Central memory CD4-positive, alpha-beta T cell (primary cell): ENCODE data around the gene GUCY1A2.

ENCODE experiments used
- DNase-seq: peaks from one replicate; pipeline ENCODE4 v3.0.0; 2022

Gene GUCY1A2

DNA sequence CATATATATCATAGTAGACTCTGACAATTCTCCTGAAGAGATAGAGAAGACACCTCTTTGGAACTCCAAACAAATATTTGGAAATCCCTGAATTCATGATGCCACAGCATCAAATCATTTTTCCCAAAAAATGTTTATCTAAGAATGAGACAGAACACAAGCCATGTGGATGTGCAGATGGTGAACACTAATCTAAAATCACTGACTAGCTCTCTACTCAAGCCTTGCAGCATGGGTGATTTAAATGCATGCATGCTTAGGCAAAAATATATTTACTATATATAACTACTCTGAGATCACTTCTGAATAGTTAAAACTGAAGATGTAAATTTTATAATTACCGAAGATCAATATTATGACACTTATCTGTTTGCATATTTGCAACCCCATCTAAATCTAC is 289.9 kb downstream of the GUCY1A2 start:
- DNase-seq: no peak

GRCh38 chr11:106727256-106727655 is 291.0 kb downstream of the GUCY1A2 start:
- no peak for DNase-seq

- no peak for DNase-seq
These were observed 293.9 kb downstream of the GUCY1A2 start for GRCh38 chr11:106724293-106724892.

DNA sequence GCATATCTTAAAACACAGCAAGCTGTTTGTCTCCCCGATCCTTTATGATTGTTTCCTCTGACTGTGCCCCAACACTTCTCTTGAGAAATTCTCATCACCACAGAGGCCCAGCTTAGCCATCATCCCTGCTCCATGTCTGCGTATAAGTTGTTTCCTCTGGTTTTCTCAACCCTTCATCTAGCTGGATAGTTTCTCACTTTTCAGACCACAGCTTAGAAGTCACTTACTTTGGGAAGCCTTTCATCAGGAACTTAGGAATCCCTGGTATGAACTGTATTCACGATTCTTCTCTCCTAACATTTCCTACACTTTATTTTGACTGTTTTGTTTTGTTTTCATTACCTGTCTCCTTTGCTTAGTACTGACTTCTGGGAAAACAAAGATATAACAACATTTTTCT is 295.2 kb downstream of the GUCY1A2 start:
- DNase-seq: no peak

DNA sequence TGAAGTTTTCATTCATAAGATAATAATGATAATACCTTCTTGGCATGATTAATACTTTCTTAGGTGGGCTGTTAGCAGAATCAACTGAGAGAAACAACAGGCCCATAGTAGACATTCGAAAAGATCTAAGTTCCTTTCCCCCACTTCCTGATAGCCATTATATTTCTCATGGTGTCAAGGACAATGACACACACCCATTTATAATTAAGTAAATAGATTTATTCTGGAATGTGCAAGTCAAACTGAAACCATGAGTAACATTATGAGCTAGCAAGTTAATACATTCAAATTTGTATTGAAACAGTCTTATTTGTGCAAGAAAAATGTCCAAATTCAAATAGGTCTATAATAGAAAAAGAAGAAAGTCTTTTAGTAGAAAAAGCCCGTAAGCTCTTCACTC is 301.1 kb downstream of the GUCY1A2 start:
- DNase-seq: no peak

DNA sequence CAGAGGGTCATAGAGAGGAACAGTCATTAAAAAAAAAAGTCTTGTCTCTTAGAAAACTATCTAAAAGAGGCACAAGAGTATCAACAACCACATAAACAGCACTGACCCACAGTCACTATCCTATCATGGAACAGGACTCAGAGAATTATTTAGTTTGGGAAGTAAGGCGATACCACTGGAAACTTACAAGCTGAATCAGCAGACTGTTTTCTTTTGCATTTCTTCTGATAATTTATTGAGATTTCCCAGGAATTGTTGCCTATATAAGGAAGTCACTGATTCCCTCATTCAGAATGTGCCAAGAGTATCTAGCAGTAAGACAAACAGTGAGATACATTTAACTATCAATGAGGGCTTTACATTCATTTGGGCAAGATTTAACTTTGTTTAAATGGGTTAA is 304.1 kb downstream of the GUCY1A2 start:
- DNase-seq: no peak

GRCh38 chr11:106708348-106708747 is 309.9 kb downstream of the GUCY1A2 start:
- DNase-seq: no peak

DNA sequence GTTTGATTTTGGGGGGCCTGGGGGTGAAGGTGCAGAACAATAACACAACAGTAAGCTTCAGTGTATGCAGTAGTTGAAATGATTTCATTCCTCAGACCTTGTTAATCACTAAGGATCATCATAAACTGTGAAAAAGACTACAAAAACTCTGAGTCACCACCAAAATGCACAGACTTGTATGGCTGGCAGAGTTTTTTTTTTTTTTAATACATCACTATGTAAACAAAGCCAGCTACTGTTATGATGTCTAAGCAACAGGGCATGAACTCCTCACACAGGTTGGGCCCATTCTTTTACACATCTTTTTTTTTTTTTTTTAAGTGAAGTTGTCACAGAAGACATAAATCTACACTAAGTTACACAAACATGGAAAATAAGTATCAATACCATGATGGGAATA is 311.9 kb downstream of the GUCY1A2 start:
- DNase-seq: no peak

DNA sequence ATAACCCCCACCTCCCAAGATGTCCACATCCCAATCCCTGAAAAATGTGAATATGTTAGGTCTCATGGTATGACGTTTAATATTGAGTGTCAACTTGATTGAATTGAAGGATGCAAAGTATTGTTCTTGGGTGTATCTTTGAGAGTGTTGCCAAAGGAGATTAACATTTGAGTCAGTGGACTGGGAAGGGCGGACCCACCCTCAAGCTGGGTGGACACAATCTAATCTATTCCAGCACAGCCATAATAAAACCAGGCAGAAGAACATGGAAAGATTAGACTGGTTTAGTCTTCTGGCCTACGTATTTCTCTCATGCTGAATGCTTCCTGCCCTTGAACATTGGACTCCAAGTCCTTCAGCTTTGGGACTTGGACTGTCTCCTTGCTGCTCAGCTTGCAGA is 315.5 kb downstream of the GUCY1A2 start:
- DNase-seq: no peak

DNA sequence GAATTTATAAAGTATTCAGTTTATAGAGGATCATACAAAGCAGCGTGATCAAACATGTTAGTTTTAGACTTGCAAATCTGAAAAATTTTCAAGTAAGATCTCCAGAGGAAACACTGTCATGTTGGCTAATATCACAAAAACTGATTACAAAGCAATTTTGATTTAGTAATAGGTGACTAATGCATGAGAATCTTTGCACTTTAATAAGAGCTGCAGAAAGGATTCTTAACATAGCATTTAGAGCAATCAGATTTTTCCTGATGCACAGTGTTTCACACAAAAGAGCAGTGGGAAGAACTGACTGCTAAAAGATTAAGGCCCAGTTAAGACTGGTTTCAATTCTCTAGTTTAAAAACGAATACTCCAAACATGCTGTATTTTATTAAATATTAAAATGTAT is 321.2 kb downstream of the GUCY1A2 start:
- no peak for DNase-seq

- DNase-seq: no peak
These were observed 322.8 kb downstream of the GUCY1A2 start for GRCh38 chr11:106695506-106695905.

GRCh38 chr11:106694501-106694900 is 323.8 kb downstream of the GUCY1A2 start:
- DNase-seq: no peak

GRCh38 chr11:106691807-106692365 is 326.4 kb downstream of the GUCY1A2 start:
- DNase-seq: no peak

GRCh38 chr11:106690923-106691322 is 327.4 kb downstream of the GUCY1A2 start:
- DNase-seq: no peak

- no peak for DNase-seq
These were observed 333.3 kb downstream of the GUCY1A2 start for GRCh38 chr11:106684944-106685343.

DNA sequence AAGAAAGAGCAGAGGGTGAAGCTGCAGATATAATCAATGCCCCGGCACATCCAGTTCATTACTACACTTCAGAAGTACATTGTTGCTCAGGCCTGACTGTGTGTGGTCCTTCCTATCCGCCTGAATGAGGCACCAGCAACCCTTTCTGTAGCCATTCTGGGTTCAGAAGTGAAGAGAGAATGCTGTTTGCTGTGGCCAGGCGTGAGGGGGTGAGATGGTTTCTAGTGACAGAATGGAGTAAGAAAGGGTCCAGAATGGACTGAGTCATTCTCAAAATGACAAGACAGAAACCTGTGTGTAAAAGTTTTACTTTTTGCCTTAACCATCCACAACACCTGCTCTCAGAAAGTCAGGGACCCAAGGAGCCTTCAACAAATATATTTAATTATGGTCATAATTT is 334.8 kb downstream of the GUCY1A2 start:
- no peak for DNase-seq

GRCh38 chr11:106681435-106681834 is 336.8 kb downstream of the GUCY1A2 start:
- DNase-seq: no peak

GRCh38 chr11:106679581-106679980 is 338.7 kb downstream of the GUCY1A2 start:
- DNase-seq: no peak

DNA sequence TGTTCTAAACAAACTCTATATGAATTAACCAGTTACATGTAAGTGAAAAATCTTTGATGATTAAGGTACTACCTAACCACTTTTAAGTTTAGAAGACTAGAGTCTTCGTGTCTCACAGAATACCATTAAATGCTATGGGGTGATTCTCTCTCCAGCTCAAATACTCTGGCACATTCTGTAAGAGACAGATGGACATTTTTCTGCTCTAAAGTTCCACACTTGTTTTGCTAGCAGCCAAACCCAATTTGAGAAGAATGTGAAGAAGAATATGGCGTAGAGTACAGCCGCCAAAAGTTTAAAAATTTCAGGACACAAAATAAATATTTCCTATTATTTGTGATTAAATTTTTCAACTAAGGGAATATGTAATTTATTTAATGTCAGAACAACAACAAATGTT is 339.1 kb downstream of the GUCY1A2 start:
- no peak for DNase-seq

DNA sequence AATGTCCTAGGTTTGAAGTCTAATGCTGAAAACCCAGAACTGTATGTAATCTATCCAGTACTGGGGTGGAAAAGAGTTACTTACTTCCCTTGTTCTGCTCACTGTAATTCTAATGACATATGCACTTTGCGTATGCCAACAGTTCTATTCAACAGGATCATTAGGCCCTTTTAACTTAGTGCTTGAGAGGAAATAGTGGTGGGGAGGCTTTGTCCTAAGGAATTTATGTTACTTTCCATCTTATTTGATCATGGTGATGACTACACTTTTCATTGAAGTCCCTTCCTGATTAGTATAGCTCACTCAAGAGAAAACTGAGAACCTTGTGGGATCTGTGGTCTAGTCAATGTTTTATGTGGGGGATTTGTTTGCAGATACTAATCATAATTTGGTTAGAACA is 348.2 kb downstream of the GUCY1A2 start:
- no peak for DNase-seq

DNA sequence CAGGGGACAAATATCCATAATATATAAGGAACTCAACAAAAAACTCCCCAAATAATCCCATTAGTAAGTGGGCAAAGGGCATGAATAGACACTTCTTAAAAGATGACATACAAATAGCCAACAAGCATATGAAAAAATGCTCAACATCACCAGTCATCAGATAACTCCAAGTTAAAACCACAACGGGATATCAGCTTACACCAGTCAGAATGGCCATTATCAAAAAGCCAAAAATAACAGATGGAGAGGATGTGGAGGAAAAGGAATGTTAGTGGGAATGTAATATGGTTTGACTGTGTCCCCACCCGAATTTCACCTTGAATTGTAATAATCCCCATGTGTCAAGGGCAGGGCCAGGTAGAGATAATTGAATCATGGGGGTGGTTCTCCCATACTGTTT is 350.1 kb downstream of the GUCY1A2 start:
- no peak for DNase-seq

DNA sequence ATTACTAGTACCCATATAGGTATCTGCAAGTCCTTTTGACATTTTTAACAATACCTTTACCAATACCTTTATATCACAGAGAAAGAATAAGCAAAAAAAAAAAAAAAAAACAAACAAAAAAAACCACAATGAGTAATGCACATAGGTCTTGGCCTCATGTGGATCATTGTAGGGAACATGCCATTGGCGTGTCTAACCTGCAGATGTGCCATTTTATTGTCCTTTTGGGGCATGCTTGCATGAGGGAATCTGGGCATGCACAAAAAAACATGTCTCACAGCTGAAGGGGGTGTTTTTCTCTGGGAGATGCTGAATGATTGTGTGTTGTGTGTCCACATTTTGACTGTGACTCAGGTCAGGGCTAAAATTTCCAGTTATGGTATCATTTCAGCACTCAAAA is 361.6 kb downstream of the GUCY1A2 start:
- no peak for DNase-seq

DNA sequence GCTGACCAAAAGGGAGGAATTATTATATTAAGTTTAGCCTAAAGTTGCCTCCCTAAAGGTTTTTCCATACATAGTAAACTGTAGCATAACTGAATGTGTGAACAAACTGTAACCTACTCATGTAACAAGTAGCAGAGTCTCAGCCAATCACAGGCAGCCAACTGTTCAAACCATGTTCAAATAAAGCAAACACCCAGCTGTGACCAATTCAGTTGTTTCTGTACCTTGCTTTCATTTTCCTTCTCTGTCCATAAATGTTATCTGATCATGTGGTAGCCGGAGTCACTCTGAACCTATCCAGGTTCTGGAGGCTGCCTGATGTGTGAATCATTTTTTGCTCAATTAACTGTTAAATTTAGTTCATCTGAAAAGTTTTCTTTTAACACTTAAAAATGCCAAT is 373.5 kb downstream of the GUCY1A2 start:
- DNase-seq: no peak

- DNase-seq: no peak
These were observed 375.9 kb downstream of the GUCY1A2 start for GRCh38 chr11:106642331-106642730.

DNA sequence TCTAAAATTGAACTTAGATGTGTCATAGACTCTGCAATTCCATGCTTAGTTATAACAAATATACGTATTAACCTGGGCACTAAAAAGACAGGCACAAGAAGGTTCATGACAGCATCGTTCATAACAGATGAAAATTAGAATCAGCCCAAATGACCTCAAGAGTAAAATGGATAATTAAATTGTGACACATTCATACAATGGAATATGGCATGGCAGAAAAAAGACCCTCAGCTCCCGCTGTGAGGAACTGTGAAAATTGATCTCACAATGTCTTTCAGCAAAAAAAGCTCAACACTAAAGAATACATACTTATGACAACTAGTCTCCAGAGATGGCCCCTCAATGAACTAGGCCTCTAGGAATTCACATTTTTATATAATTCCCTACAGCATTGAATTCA is 386.0 kb downstream of the GUCY1A2 start:
- DNase-seq: no peak
